HUES6 (cell line): Measurements from ENCODE around the gene RDM1.
"Not testable (repeated sequence)": the region's sequence is repeated elsewhere in the genome, so short reads cannot be mapped to it uniquely, and the experiment has no call there.

Experiments
- H3K27ac ChIP-seq: 2 replicates; pipeline ENCODE4 v1.7.0; 2013; ENCODE audit warnings: low read depth, mild to moderate bottlenecking, low read length, inconsistent platforms
- H3K27me3 ChIP-seq: 2 replicates; pipeline ENCODE4 v1.6.1; 2013; ENCODE audit warnings: low read length; ENCODE audit not compliant: control insufficient read depth, insufficient read depth
- H3K36me3 ChIP-seq: 2 replicates; pipeline ENCODE4 v1.6.1; 2013; ENCODE audit warnings: low read length; ENCODE audit not compliant: control insufficient read depth, insufficient read depth
- H3K4me1 ChIP-seq: 2 replicates; pipeline ENCODE4 v1.6.1; 2013; ENCODE audit warnings: low read length; ENCODE audit not compliant: control insufficient read depth, insufficient read depth
- H3K4me3 ChIP-seq: 2 replicates; pipeline ENCODE4 v1.5.1; 2013; ENCODE audit warnings: low read depth, low read length
- H3K9ac ChIP-seq: one replicate; pipeline ENCODE4 v1.6.1; 2013; ENCODE audit warnings: mild to moderate bottlenecking, low read length
- H3K9me3 ChIP-seq: 2 replicates; pipeline ENCODE4 v1.6.1; 2013; ENCODE audit warnings: low read depth, low read length; ENCODE audit not compliant: control insufficient read depth, insufficient read depth

RDM1 gene

GRCh38 chr17:35963663-35964062, 33.1 kb upstream of the RDM1 start:
- H3K9ac ChIP-seq = no peak overlapping the region
- no peaks in the 10 kb centered on the region for H3K9me3 ChIP-seq
- no peak overlapping the region for H3K4me3 ChIP-seq
- no peaks in the 10 kb centered on the region for H3K4me1 ChIP-seq
- H3K36me3 ChIP-seq = no peaks in the 10 kb centered on the region
- H3K27me3 ChIP-seq = no peaks in the 10 kb centered on the region
- no peak overlapping the region for H3K27ac ChIP-seq

DNA sequence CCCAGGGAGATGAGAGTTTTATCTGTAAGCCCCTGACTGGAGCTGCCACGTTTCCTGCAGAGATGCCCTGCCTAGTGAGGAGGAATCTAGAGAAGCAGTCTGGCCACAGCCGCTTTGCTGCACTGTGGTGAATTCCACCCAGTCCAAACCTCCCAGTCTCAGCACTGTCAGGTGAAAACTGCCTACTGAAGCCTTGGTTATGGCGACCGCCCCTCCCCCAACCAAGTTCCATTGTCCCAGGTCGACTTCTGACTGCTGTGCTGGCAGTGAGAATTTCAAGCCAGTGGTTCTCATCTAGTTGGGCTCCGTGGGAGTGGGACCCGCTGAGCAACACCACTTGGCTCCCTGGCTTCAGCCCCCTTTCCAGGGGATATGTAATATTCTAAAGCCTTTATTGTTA, 23.1 kb upstream of the RDM1 start:
- H3K9me3 ChIP-seq = no peaks in the 10 kb centered on the region
- H3K9ac ChIP-seq = no peak overlapping the region

GRCh38 chr17:35949401-35949800, 18.8 kb upstream of the RDM1 start:
- H3K4me3 ChIP-seq = no peak overlapping the region
- no peaks in the 10 kb centered on the region for H3K36me3 ChIP-seq
- H3K9ac ChIP-seq = no peak overlapping the region
- no peaks in the 10 kb centered on the region for H3K27me3 ChIP-seq
- H3K9me3 ChIP-seq = no peaks in the 10 kb centered on the region
- peaks cover 10% of the 10 kb centered on the region for H3K4me1 ChIP-seq
- no peak overlapping the region for H3K27ac ChIP-seq

More for the DNA sequence above, 23.1 kb upstream of the RDM1 start:
- Histone ChIP-seq H3K27me3 (no peaks in the 10 kb centered on the region), H3K4me1 (peaks cover 10% of the 10 kb centered on the region), H3K36me3 (no peaks in the 10 kb centered on the region), H3K27ac (no peak overlapping the region), H3K4me3 (no peak overlapping the region)

DNA sequence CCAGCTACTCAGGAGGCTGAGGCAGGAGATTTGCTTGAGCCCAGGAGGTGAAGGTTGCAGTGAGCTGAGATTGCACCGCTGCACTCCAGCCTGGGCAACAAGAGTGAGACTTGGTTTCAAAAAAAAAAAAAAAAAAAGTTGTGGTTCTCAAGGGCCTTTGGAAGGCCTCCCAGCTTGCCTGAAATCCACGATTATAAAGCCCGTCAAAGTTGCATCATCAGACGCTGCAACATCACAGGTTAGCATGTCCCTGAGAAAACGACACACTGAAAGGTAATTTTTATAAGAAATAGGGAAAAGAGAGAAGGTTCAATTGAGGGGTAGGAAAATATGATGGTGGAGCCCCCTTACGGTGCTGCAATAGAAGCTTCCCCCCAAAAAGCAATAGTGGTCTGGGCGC, 17.5 kb upstream of the RDM1 start:
- H3K4me3 ChIP-seq = no peak overlapping the region
- H3K27ac ChIP-seq = no peak overlapping the region
- no peaks in the 10 kb centered on the region for H3K27me3 ChIP-seq
- H3K9me3 ChIP-seq = no peaks in the 10 kb centered on the region
- H3K36me3 ChIP-seq = no peaks in the 10 kb centered on the region
- H3K9ac ChIP-seq = no peak overlapping the region
- no peaks in the 10 kb centered on the region; the same call in 1 of the 2 replicates for H3K4me1 ChIP-seq

DNA sequence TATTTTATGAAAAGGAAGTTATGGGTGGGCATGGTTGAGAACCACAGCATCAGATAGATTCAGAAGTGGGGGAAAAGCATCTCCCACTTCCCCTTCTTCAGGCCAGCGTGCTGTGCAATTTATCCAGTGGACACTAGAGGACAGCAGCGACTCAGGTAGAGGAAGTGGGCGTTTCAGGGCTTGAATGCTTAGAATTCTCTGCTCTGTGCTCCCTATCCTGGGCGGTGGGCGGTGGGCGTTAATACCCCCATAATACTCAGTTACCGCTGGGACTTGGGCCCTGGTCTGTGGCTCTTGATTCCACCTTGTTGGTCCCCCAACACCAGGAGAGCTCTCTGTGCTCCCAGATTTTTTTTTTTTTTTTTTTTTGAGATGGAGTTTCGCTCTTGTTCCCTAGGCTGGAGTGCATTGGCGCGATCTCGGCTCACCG, 16.6 kb upstream of the RDM1 start:
- no peaks in the 10 kb centered on the region for H3K9me3 ChIP-seq
- H3K9ac ChIP-seq = no peak overlapping the region
- H3K36me3 ChIP-seq = no peaks in the 10 kb centered on the region
- H3K4me3 ChIP-seq = no peak overlapping the region
- peaks cover 3% of the 10 kb centered on the region; the same call in 1 of the 2 replicates for H3K4me1 ChIP-seq
- no peaks in the 10 kb centered on the region for H3K27me3 ChIP-seq
- no peak overlapping the region for H3K27ac ChIP-seq

GRCh38 chr17:35944151-35944550, 13.6 kb upstream of the RDM1 start:
- H3K4me1 ChIP-seq = peaks cover 3% of the 10 kb centered on the region; the same call in 1 of the 2 replicates
- no peak overlapping the region for H3K27ac ChIP-seq
- H3K4me3 ChIP-seq = no peak overlapping the region
- H3K36me3 ChIP-seq = no peaks in the 10 kb centered on the region
- no peaks in the 10 kb centered on the region for H3K27me3 ChIP-seq
- no peaks in the 10 kb centered on the region for H3K9me3 ChIP-seq
- H3K9ac ChIP-seq = no peak overlapping the region

GRCh38 chr17:35943537-35943936, 13.0 kb upstream of the RDM1 start, which contains the start of gene LYZL6:
TSS of gene LYZL6 (minus strand) at chr17:35943713. CDS start at chr17:35939356, 4,357 bp downstream.
- Histone ChIP-seq H3K27me3 (no peaks in the 10 kb centered on the region), H3K9me3 (no peaks in the 10 kb centered on the region), H3K4me1 (peaks cover 3% of the 10 kb centered on the region; the same call in 1 of the 2 replicates), H3K9ac (no peak within 1 kb of the TSS), H3K4me3 (no peak within 1 kb of the TSS), H3K27ac (no peak within 1 kb of the TSS), H3K36me3 (no peaks in the 10 kb centered on the region)

- Histone ChIP-seq H3K4me3 (no peak overlapping the region), H3K27ac (no peak overlapping the region), H3K27me3 (no peaks in the 10 kb centered on the region), H3K9me3 (no peaks in the 10 kb centered on the region), H3K36me3 (no peaks in the 10 kb centered on the region), H3K9ac (no peak overlapping the region), H3K4me1 (peaks cover 3% of the 10 kb centered on the region; the same call in 1 of the 2 replicates)
These were observed 12.1 kb upstream of the RDM1 start for GRCh38 chr17:35942588-35943186.

DNA sequence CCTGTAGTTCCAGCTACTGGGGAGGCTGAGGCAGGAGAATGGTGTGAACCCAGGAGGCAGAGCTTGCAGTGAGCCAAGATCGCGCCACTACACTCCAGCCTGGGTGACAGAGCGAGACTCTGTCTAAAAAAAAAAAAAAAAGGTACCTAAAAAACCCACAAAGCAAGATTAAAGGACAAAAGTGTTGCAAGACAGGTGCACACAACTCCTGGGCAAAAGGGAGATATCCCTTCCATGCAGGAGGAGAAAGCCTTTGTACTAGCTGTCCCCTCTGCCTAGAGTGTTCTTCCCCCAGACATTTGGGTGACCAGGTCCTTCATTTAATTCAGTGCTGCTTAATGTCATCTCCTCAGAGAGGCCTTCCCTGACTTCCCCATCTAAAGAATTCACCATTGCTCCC, 7.9 kb upstream of the RDM1 start:
- not testable (repeated sequence) for H3K27ac ChIP-seq, H3K9me3 ChIP-seq, H3K36me3 ChIP-seq, H3K9ac ChIP-seq, H3K4me1 ChIP-seq, H3K4me3 ChIP-seq, H3K27me3 ChIP-seq

GRCh38 chr17:35936063-35936462, 5.5 kb upstream of the RDM1 start:
- peaks cover 3% of the 10 kb centered on the region for H3K4me1 ChIP-seq
- H3K9me3 ChIP-seq = no peaks in the 10 kb centered on the region
- H3K36me3 ChIP-seq = no peaks in the 10 kb centered on the region
- H3K4me3 ChIP-seq = no peak overlapping the region
- H3K27ac ChIP-seq = no peak overlapping the region
- no peak overlapping the region for H3K9ac ChIP-seq
- no peaks in the 10 kb centered on the region for H3K27me3 ChIP-seq

DNA sequence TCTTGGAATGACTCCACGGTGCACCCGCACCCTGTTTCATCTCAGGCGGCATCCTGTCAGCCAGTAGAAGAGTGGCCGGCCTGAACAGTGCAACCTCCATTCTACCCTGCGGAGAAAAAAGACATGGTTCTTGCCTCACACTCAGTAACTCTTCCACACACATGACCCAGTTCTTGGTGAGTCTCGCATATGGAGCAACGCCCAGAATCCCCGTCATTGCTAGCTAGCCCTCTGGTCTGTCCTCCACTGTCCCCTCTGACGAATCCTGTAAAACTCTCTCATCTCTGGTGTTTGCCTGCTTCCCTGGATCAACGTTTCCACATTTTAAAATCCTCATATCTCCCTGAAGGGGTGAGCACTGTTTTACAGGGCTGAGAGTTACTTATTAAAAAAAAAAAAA, 4.2 kb upstream of the RDM1 start:
- Histone ChIP-seq H3K36me3 (no peaks in the 10 kb centered on the region), H3K27ac (no peak overlapping the region), H3K4me1 (peaks cover 11% of the 10 kb centered on the region), H3K9me3 (no peaks in the 10 kb centered on the region), H3K27me3 (peaks cover 4% of the 10 kb centered on the region; the same call in 1 of the 2 replicates), H3K9ac (no peak overlapping the region), H3K4me3 (no peak overlapping the region)
